Peyer's patch (tissue), 4 donors: ENCODE results near the gene LRRC73. TPM values are rescaled to one million over a fixed set of nuclear protein-coding genes. Genes with fewer than 3 reads are reported as not detected.

Source experiments
- DNase-seq, 3 donors: peaks; one replicate each; pipeline ENCODE4 v3.0.0-alpha.2; 2017 to 2019
- H3K27ac ChIP-seq, 4 donors: fragments of 200-600 bp; sonication (generic); one replicate each; pipeline ENCODE4 v1.5.1; 2016 to 2019
- H3K27me3 ChIP-seq, 2 donors: fragments of 200-600 bp; sonication (generic); one replicate each; pipeline ENCODE4 v1.5.1; 2019
- H3K36me3 ChIP-seq, 3 donors: fragments of 200-600 bp; sonication (generic); one replicate each; pipeline ENCODE4 v1.5.1; 2016 to 2019
- H3K4me1 ChIP-seq, 4 donors: fragments of 200-600 bp; sonication (generic); one replicate each; pipeline ENCODE4 v1.5.1; 2016 to 2019
- H3K4me3 ChIP-seq, 4 donors: fragments of 200-600 bp; sonication (generic); 1 replicate in 3 of 4; 2 replicates in 1 of 4; pipeline ENCODE4 v1.5.1; 2016 to 2019; ENCODE audit warnings: mild to moderate bottlenecking in 1 of 4
- H3K9me3 ChIP-seq, 4 donors: fragments of 200-600 bp; sonication (generic); one replicate each; pipeline ENCODE4 v1.5.1; 2016 to 2019; ENCODE audit warnings: mild to moderate bottlenecking in 1 of 4
- CTCF ChIP-seq, 6 experiments: fragments of 450-650 bp in 4 of 6; fragments of 200-600 bp in 2 of 6; sonication (generic) in 1 of 6; IDR thresholded peaks; one replicate each; pipeline ENCODE4 v1.5.1; 2017 to 2019; ENCODE audit warnings: antibody characterized with exemption in 6 of 6, mild to moderate bottlenecking in 3 of 6, moderate library complexity in 1 of 6
- POLR2A ChIP-seq, 2 donors: fragments of 450-650 bp; IDR thresholded peaks; one replicate each; pipeline ENCODE4 v1.5.1; 2017; ENCODE audit warnings: antibody characterized with exemption in 2 of 2, mild to moderate bottlenecking in 2 of 2, moderate library complexity in 2 of 2
- small RNA-seq, 2 donors: library from RNA; depleted of rRNA; stranded (forward); fragments of <200 nt; gene quantifications; one replicate each; pipeline ENCODE3, GENCODE V24; 2016
- total RNA-seq, 4 donors: library from RNA; depleted of rRNA; stranded (reverse); fragments of >200 nt; gene quantifications; one replicate each; pipeline ENCODE4 v1.1.0, GENCODE V29; 2016

The LRRC73 gene
- total RNA-seq, 4 donors from 2014 or later = 3.3 TPM; not detected in 3

- peaks cover 0 to 6% of the 10 kb centered on the region in 2 donors for H3K27me3 ChIP-seq
Observed at GRCh38 chr6:43457643-43458042, 52.5 kb downstream of the LRRC73 start.

More at GRCh38 chr6:43457643-43458042, 52.5 kb downstream of the LRRC73 start:
- no peak for DNase-seq
- Histone ChIP-seq H3K4me1 (peaks cover 0 to 21% (median 3%) of the 10 kb centered on the region in 4 donors), H3K27ac (no peak overlapping the region), H3K36me3 (peaks cover 0 to 5% (median 0%) of the 10 kb centered on the region in 3 donors), H3K4me3 (no peak overlapping the region), H3K9me3 (no peaks in the 10 kb centered on the region)
- TF ChIP-seq POLR2A (IDR thresholded peaks at IDR 0.05) (no peak), CTCF (IDR thresholded peaks at IDR 0.05) (no peak)

Small RNA genes within 50 kb of the gene (small RNA-seq; reads per million reads assigned to genes)
- gene RF00426 = 0 reads per million in 2 donors
- 0 reads per million in 2 donors for gene RNU6-1113P

Other genes starting within 250 kb of the LRRC73 start
- under 1 TPM in 1 of 4 donors, not detected in 3; 0.80 TPM for gene SLC22A7, start 212.1 kb downstream of the LRRC73 start, total RNA-seq
- 1 to 10 TPM in 1 of 4 donors, not detected in 3; 6.8 TPM for gene CRIP3, start 201.5 kb downstream of the LRRC73 start, total RNA-seq
- gene ZNF318, start 140.7 kb downstream of the LRRC73 start, total RNA-seq = 10 to 100 TPM; 16.6 to 42.9 (median 24.5) TPM
- gene ABCC10, start 82.8 kb downstream of the LRRC73 start, total RNA-seq = 10 to 100 TPM; 30.3 to 75.2 (median 48.2) TPM
- not detected for gene DLK2, start 54.8 kb downstream of the LRRC73 start, total RNA-seq
- 10 to 100 TPM; 21.4 to 58.6 (median 45.7) TPM for gene TJAP1, start 32.8 kb downstream of the LRRC73 start, total RNA-seq
- gene YIPF3, start 6.6 kb upstream of the LRRC73 start, total RNA-seq = 100 to 1,000 TPM in 2 of 4 donors, 10 to 100 TPM in 2; 78.3 to 165 (median 108) TPM
- 10 to 100 TPM in 3 of 4 donors, 1 to 10 TPM in 1; 8.6 to 29.7 (median 16.5) TPM for gene POLR1C, start 6.7 kb upstream of the LRRC73 start, total RNA-seq
- 10 to 100 TPM; 17.3 to 55.3 (median 27.8) TPM for gene XPO5, start 65.7 kb upstream of the LRRC73 start, total RNA-seq
- gene POLH, start 65.8 kb upstream of the LRRC73 start, total RNA-seq = 10 to 100 TPM in 2 of 4 donors, 1 to 10 TPM in 2; 7.1 to 12.6 (median 10.2) TPM
- 100 to 1,000 TPM in 1 of 4 donors, 10 to 100 TPM in 3; 73.4 to 118 (median 88.4) TPM for gene GTPBP2, start 118.9 kb upstream of the LRRC73 start, total RNA-seq
- gene MAD2L1BP, start 125.5 kb upstream of the LRRC73 start, total RNA-seq = 10 to 100 TPM; 32.2 to 72.0 (median 58.0) TPM
- gene RSPH9, start 134.7 kb upstream of the LRRC73 start, total RNA-seq = 1 to 10 TPM in 1 of 4 donors, not detected in 3; 1.7 TPM
- gene MRPS18A, start 177.4 kb upstream of the LRRC73 start, total RNA-seq = 10 to 100 TPM; 41.1 to 64.4 (median 52.4) TPM